Liver (tissue), 3 donors: ENCODE data around the gene PLA2G15.

Experiments used
- CTCF ChIP-seq: fragments of 150-350 bp; IDR thresholded peaks from 2 replicates; pipeline ENCODE4 v1.5.1; 2017; ENCODE audit warnings: improper control_type of control experiment, low read depth, low read length; ENCODE audit not compliant: missing input control
- MAX ChIP-seq: IDR thresholded peaks from 2 replicates; pipeline ENCODE4 v1.6.1; 2016; ENCODE audit warnings: antibody characterized with exemption
- RAD21 ChIP-seq, 2 donors: IDR thresholded peaks; 2 replicates each; pipeline ENCODE4 v1.6.1; 2016; ENCODE audit warnings: antibody characterized with exemption in 2 of 2, mild to moderate bottlenecking in 2 of 2
- TAF1 ChIP-seq: conservative IDR thresholded peaks from 2 replicates; pipeline ENCODE4 v1.6.1; 2016; ENCODE audit warnings: antibody characterized with exemption, mild to moderate bottlenecking
- donor health status: healthy.
- donor health status: healthy.

GRCh38 chr16:68197250-68197649, 47.9 kb upstream of the PLA2G15 start:
- TF ChIP-seq MAX: no peak
- TF ChIP-seq CTCF: no peak
- TF ChIP-seq RAD21 (IDR thresholded peaks at IDR 0.05): no peak
- TF ChIP-seq TAF1: no peak
